DMS153 treated with DMSO at 0.1 percent for 48 hours (cell line): ENCODE measurements around the gene ZDHHC5.

Experiments
- DNase-seq: peaks from one replicate; lab custom pipeline; 2025; ENCODE audit not compliant: unreplicated experiment; lab: John Stamatoyannopoulos, UW

Gene ZDHHC5

GRCh38 chr11:57667736-57668433 lies at the start of gene ZDHHC5:
ZDHHC5 (plus strand) TSS chr11:57668114; CDS start chr11:57673091, 4,977 bp downstream.
- DNase-seq = peak; percentile 99

GRCh38 chr11:57618438-57618837 lies 49.5 kb upstream of the ZDHHC5 start:
- DNase-seq = no peak

- no peak for DNase-seq
These were observed 48.6 kb upstream of the ZDHHC5 start for GRCh38 chr11:57619331-57619730.

- DNase-seq = no peak
These were observed 47.4 kb upstream of the ZDHHC5 start for GRCh38 chr11:57620467-57620866.

GRCh38 chr11:57622263-57622662 lies 45.7 kb upstream of the ZDHHC5 start:
- no peak for DNase-seq

GRCh38 chr11:57624864-57625263 lies 43.0 kb upstream of the ZDHHC5 start:
- no peak for DNase-seq

GRCh38 chr11:57626895-57627294 lies 41.0 kb upstream of the ZDHHC5 start:
- no peak for DNase-seq

- DNase-seq = no peak
These were observed 37.7 kb upstream of the ZDHHC5 start for GRCh38 chr11:57630171-57630570.

GRCh38 chr11:57632116-57632515 lies 35.8 kb upstream of the ZDHHC5 start:
- no peak for DNase-seq

- no peak for DNase-seq
These were observed 34.4 kb upstream of the ZDHHC5 start for GRCh38 chr11:57633394-57634070.

GRCh38 chr11:57634311-57634710 lies 33.6 kb upstream of the ZDHHC5 start:
- DNase-seq = no peak

GRCh38 chr11:57635246-57635645 lies 32.7 kb upstream of the ZDHHC5 start:
- no peak for DNase-seq

GRCh38 chr11:57637626-57638004 lies 30.3 kb upstream of the ZDHHC5 start:
- DNase-seq = no peak

GRCh38 chr11:57638005-57638781 lies 29.7 kb upstream of the ZDHHC5 start:
- peak; percentile 62 for DNase-seq

- DNase-seq = no peak
These were observed 29.0 kb upstream of the ZDHHC5 start for GRCh38 chr11:57638811-57639320.

GRCh38 chr11:57639321-57640067 lies 28.4 kb upstream of the ZDHHC5 start:
- no peak for DNase-seq

- no peak for DNase-seq
These were observed 27.7 kb upstream of the ZDHHC5 start for GRCh38 chr11:57640068-57640800.

- DNase-seq = peak; percentile 7
These were observed 26.7 kb upstream of the ZDHHC5 start for GRCh38 chr11:57641011-57641807.

GRCh38 chr11:57643802-57644201 lies 24.1 kb upstream of the ZDHHC5 start:
- no peak for DNase-seq
